GM04504 (cell line): ENCODE measurements around the gene C11orf91.
"Not testable (repeated sequence)": the region's sequence is repeated elsewhere in the genome, so short reads cannot be mapped to it uniquely, and the experiment has no call there.

Experiments
- DNase-seq: peaks from one replicate; pipeline ENCODE4 v3.0.0-alpha.2; 2012; ENCODE audit warnings: low read depth

Gene C11orf91

GRCh38 chr11:33668951-33669596 lies 31.6 kb downstream of the C11orf91 start:
- DNase-seq = no peak

DNA sequence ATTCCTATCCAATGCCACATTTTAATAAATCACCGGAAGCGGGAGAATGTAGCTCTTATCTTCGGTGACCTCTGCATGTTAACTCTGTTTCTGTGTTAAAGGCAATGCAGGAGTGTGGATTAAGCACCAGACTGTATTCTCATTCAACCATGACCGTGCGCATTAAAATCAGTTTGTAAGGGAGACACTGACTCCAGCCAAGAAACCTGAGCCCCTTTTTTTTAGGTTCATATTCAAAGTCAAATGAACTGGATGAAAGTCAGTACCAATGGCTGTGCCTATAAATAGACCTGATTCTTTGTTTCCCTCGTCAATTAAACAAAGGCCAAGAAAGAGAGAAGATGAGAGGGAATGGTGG lies 32.2 kb downstream of the C11orf91 start:
- DNase-seq = no peak

DNA sequence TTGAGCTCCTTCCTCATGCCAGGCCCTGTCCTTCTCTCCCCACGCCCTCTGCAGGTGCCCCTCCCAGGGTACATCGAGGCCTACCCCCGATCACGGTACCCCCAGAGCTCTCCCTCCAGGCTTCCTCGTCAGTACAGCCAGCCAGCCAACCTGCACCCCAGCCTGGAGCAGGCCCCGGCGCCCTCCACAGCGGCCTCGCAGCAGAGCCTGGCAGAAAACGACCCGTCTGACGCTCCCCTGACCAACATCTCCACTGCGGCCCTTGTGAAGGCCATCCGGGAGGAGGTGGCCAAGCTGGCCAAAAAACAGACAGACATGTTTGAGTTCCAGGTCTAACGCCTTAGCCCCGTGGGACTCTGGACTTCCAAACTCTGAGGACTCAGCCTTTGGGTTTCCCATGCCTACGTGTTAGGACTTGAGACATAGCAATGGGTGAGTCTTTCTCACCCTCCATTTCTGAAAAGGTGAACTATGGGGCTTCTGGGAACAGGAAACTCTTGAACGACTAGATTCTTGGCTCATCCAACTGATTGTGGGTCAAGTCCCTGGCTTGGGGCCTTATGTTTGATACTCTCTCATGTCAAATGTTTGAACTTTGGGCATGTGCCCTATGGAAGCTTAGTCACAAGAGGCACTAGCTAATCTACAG lies 32.7 kb downstream of the C11orf91 start:
- DNase-seq = no peak

GRCh38 chr11:33665350-33666106 lies 35.1 kb downstream of the C11orf91 start:
- no peak for DNase-seq

DNA sequence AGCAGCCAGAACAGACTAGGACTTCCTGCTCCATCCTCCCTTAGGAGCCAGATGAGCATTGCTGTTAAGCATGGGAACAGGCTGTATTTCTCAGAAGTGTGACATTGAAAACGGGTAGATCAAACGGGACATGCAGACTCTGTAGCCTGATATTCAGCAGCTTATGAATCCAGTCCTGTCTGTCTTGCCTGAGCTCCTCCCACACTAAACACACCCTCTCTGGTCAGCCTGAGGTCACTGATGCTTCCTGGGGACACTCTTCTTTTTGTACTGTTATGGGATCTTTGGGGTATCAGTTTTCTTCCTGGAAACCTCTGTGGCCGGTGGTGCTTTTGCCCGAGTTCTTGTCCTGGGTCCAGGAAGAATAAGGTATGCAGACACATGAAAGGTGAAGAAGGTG lies 35.8 kb downstream of the C11orf91 start:
- no peak for DNase-seq

GRCh38 chr11:33664166-33664565 lies 36.5 kb downstream of the C11orf91 start:
- no peak for DNase-seq

DNA sequence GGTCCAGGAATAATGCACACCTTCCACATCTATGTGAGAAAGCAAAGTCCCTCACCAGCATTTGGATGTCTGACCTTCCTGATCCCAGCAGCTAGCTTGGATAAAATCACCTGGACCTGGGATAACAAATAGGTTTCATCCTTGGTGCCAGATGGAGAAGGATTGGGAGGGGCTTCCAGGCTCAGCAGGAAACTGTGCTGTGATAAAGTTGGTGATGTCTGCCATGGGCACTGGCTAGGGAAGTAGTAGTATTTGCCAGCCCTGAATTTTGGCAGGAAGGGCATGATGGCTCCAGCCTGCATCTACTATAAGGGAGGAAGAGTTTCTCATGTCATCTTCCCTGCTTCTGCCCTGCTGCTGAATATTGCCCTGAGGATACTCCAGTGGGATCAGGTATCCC lies 37.5 kb downstream of the C11orf91 start:
- no peak for DNase-seq

DNA sequence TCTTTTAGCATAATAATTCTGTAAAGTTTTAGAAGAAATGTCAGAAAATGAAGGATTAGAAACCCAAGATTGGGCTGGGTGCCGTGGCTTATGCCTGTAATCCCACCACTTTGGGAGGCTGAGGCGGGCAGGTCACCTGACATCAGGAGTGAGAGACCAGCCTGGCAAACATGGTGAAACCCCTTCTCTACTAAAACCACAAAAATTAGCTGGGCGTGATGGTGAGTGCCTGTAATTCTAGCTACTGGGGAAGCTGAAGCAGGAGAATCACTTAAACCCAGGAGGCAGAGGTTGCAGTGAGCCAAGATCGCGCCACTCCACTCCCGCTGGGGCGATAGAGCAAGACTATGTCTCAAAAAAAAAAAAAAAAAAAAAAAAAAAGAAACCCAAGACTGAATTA lies 39.1 kb downstream of the C11orf91 start:
- not testable (repeated sequence) for DNase-seq

DNA sequence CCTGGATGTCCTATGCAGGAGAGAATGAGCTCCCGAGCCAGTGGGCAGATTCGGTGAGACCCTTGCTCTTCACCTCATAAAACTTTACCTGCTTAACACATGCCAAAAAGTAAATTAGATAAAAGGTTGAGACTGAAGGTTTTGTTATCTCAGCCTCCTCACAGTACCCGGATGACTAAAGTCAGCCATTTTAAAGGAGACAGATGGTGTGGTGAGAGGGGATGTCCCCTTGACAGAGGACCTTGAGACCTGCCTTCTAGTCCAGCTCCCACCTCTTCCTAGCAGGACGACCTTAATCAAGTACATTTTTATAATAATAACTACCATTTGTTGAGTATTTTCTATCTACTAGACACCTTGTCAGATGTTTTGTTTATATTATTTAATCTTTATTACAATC lies 39.7 kb downstream of the C11orf91 start:
- DNase-seq = no peak

GRCh38 chr11:33659370-33660139 lies 41.1 kb downstream of the C11orf91 start:
- no peak for DNase-seq

DNA sequence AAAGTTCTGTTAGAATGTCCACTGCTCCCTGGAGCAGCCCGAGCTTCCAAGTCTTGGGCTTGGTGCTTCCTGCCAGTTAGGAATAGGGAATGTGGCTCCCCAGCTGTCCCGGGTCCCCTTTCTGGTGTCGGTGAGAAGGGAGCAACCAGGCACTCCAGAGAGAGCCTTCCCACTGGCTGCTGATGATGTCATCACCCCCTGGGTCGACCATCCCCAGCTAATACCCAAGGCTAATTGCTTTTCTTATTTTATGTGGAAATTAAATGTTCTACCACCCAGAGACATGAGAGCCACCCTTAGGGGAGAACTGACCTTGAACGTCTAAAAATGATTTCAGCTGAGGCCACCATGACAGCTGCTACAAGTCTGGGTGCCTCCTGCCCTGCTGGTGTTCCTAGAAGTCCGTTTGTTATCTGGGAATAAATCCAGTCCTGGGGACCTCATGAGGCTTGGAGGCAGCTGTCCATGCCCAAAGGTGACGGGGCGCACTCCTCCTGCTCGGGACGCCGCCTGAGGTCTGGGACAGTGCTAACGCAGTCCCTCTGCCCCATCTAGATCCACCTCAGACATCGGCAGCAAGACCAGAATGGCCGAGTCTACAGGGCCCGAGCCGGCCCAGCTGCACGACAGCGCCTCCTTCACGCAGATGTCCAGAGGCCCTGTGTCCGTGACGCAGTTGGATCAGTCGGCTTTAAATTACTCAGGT lies 42.3 kb downstream of the C11orf91 start:
- no peak for DNase-seq

DNA sequence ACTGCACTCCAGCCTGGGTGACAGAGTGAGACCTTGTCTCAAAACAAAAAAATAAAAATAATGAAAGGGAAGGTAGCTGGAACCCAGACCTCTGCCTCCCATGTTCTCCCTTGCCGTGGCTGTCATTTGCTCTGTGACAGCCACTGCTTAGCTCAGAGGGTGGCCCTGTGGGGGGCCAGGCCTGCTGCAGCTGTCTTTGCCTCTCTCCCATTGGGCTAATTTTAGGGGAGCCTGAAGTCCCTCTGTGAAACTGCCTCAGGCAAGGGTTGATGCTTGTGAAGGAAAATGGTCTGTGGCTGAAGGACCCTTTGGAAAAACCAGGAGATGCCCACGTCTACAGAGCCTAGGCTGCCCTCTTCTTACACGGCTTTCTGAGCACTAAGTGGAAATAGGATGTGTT lies 42.9 kb downstream of the C11orf91 start:
- no peak for DNase-seq

DNA sequence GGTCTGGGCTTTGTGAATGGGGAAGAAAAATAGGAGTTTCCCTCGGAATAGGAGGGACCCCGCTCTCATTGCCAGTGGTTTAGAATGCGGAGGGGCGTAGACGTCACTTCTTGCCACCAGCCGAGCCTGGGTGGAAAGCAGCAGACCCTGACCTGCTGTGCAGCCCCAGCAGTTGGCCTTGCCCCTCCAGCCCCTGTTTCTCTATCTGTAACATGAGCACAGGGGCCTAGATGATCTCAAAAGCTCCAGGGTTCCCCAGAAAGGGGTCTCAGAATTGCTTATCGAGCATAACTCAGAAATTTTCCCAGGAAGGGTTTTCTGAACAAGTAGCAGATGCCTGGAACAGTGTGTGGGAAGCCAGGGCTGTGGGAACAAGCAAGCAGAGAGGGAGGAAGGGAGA lies 43.9 kb downstream of the C11orf91 start:
- DNase-seq = no peak

- DNase-seq = no peak
Measured at GRCh38 chr11:33655842-33656600, 44.6 kb downstream of the C11orf91 start.

DNA sequence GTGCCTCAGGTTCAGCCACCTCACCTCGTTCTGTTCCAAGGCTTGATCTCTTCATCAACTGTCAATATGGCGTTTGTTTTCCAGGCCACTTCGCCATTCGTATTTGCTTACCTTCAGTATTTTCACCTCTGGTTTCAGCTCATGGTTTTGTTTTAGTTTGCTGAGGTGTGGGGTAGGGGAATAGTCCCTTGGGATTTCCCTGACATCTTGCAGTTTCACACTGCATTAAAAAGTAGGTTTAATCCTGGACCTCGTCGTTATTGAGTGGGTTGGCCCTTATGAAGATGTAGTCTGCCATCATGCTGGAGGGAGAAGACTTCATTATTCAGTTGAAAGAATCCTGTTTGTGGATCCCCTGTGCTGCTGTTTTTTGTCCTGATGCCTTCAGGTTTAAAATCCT lies 46.0 kb downstream of the C11orf91 start:
- DNase-seq = no peak

- DNase-seq = no peak
Measured at GRCh38 chr11:33652930-33653329, 47.7 kb downstream of the C11orf91 start.

DNA sequence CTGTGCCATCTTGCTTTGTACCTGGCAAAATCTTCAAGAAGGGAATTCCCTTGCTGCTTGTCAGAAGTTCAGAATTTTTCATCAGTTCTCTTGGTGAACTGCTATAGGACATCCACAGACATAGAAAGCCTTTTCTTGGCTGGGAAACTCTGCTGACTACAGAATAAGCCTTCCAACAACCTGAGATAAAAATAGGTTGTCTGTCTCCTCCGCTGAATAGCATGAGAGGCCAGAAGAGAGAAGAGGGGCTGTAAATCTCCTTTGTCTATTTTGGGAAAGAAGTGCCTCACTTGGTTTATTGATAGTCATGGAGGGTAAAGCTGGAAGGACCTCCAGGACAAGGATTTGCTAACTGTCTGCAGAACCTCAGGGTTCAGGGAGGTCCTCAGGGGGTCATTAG lies 48.2 kb downstream of the C11orf91 start:
- no peak for DNase-seq

- no peak for DNase-seq
Measured at GRCh38 chr11:33651990-33652389, 48.6 kb downstream of the C11orf91 start.

- no peak for DNase-seq
Measured at GRCh38 chr11:33651555-33651954, 49.1 kb downstream of the C11orf91 start.

GRCh38 chr11:33649944-33650343 lies 50.7 kb downstream of the C11orf91 start:
- no peak for DNase-seq
